ENCODE measurements around the gene RPH3AL.
"Not testable (repeated sequence)": the region's sequence is repeated elsewhere in the genome, so short reads cannot be mapped to it uniquely, and the experiment has no call there.

RPH3AL gene

DNA sequence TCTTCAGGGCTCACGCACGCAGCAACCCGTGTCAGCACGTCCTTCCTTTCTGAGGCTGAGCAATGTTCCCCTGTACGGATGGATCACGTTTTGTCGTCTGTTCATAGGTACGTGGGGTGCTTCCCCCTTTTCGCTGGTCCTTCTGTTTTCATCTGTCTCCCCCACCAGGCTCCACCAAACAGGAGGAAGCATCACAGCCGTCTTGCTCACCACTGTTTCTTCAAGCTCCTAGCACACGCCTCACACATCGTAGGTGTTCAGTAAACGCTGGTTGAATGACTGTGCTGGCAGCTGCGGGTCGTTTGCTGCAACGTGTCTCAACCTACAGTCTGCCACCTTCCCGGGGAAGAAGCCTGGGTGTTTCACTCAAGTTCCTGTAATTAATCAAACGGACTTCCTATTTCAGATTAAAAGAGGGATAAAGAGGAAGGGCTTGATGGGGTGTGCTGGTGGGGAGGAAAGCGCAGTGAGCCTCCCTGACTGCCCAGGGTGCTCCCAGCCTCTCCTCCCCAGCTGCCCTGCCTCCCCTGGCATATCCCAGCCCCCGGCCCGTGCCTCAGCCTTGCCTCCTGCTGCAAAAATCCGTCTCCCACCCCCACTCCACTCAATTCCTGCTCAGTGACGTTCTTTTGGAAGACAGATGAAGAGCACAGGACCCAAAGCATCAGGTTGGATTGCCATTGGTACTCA is 94.4 kb downstream of the RPH3AL start:
- DNase-seq: no peak

GRCh38 chr17:253091-253846 is 99.3 kb downstream of the RPH3AL start:
- no peak for DNase-seq

- DNase-seq: no peak
Observed at GRCh38 chr17:252456-252855, 100.2 kb downstream of the RPH3AL start.

GRCh38 chr17:251531-251930 is 101.1 kb downstream of the RPH3AL start:
- no peak for DNase-seq

- DNase-seq: no peak
Observed at GRCh38 chr17:250487-251300, 101.9 kb downstream of the RPH3AL start.

GRCh38 chr17:249236-249993 is 103.2 kb downstream of the RPH3AL start:
- DNase-seq: no peak

DNA sequence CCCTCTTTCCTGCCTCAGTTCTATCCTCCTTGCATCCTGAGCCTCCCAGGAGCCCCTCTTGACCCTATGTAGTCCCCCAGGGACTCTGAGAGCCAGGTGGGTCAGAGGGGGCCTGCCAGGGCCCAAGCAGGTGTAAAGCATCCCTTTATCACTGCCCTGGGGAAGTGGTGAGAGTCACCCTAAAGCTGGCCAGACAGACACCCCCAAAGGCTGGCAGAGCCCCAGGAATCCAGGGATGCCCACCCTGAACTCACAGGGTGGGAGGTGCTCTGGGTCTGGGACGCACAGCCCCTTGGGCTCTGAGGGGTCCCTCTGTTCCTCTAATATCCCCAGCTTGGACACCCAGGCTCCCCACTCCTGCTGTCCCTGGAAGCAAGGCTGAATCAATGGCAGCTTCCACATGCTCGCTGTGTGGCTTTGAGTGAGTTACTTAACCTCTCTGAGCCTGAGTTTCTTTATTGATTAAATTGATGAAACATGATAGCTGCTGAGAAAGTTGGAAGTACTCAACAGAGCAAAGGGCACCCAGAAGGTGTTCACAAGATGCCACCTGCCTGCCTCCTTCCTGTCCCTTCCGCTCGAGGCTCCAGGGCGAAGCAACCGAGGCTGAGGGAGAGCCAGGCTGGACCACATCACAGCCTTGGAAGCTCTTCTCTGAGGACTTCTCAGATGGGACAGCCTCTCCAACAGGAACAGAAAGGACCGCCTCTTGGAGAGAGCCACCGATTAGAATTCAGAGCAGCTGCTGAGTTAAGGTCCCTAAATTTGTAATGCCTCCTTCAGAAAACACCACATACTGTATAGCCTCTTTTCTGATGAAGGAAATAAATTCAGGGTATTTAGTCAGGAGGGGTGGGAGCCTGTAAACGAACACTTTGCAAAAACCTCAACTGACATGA is 104.0 kb downstream of the RPH3AL start:
- DNase-seq: no peak

DNA sequence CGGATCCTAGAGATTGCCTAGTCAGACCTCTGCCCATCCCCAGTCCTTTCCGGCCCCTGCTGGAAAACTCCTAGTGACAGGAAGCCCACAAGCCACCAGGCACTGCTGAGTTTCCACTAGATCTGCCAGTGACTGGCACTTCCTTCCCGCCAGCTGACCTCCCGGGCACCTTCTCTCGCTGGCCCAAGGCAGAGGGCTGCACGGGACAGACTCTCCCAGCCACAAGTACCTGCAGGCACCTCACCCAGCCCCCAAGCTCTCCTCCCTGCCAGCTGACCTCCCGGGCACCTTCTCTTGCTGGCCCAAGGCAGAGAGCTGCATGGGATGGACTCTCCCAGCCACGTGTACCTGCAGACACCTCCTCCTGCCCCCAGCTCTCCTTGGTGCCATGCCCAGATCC is 104.8 kb downstream of the RPH3AL start:
- DNase-seq: no peak

- DNase-seq: no peak
Observed at GRCh38 chr17:246851-247421, 105.7 kb downstream of the RPH3AL start.

DNA sequence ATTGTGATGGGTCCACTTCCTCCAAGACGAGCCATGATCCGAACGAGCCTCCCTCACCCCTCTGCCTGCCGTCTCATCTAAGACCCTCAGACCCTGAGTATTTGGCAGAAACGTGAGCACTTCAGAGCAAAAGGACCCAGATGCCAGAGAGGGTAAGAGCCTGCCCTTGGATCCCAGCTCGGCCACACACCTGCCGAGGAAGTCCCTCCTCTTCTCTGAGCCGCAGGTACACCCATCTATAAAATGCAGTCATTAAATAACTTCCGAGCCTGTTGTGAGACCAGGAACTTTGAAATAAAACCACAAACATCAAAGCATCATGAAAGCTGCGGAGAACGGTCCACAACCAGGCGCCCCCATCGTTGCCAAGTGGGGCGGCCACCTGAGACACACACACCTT is 106.4 kb downstream of the RPH3AL start:
- DNase-seq: no peak

GRCh38 chr17:245611-246010 is 107.0 kb downstream of the RPH3AL start:
- no peak for DNase-seq

- DNase-seq: no peak
Observed at GRCh38 chr17:245020-245419, 107.6 kb downstream of the RPH3AL start.

- DNase-seq: not testable (repeated sequence)
Observed at GRCh38 chr17:243924-244323, 108.7 kb downstream of the RPH3AL start.

DNA sequence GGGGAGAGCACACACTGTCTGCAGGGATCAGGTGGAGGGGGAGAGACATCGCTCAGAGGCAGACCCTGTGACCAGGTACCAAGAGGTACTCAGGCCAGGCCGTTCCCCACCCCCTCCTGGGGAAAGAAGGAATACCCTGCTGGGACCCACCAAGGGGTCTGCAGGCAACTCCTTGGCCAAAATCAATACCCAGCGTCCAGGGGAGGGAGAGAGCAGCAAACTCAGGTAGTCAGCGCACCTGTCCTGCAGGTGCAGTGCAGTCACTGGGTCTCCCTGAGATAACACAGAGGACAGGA is 113.7 kb downstream of the RPH3AL start:
- no peak for DNase-seq

DNA sequence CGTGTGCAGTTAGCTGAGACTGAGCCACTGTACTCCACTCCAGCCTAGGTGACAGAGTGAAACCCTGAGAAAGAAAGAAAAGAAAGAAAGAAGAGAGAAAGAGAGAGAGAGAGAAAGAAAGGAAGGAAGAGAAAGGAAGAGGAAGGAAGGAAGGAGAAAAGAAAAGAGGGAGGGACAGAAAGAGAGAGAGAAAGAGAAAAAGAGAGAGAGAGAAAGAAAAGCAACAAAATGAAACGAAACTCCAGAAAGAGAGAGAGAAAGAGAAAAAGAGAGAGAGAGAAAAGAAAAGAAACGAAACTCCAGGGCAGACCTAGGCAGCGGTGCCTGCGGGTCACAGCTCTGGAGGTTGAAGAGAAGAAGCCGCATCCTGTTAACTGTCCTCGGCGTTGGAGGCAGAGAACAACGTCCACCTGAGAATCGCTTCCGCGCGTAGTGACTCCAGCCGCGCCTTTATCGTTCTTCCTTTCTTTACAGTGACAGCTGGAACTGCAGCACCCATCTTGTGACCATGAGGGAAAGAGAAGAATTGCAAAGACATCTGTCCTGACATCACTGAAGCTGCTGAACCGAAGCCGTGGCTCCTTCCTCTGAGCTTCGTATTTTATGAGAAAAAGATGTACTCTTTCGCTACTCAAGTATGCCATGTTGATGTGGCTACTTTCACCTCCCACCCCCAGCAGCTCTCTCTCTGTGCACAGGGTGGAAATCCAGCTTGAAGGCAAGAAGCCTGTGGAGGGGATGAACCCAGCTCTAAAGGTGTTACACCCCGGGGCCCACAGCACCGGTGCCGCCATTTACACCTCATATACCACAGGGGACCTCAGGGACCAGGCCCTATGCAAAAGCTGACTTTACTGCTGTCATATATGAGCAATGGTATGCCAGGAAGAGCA is 114.3 kb downstream of the RPH3AL start:
- no peak for DNase-seq

GRCh38 chr17:237406-237955 is 115.1 kb downstream of the RPH3AL start:
- DNase-seq: no peak

DNA sequence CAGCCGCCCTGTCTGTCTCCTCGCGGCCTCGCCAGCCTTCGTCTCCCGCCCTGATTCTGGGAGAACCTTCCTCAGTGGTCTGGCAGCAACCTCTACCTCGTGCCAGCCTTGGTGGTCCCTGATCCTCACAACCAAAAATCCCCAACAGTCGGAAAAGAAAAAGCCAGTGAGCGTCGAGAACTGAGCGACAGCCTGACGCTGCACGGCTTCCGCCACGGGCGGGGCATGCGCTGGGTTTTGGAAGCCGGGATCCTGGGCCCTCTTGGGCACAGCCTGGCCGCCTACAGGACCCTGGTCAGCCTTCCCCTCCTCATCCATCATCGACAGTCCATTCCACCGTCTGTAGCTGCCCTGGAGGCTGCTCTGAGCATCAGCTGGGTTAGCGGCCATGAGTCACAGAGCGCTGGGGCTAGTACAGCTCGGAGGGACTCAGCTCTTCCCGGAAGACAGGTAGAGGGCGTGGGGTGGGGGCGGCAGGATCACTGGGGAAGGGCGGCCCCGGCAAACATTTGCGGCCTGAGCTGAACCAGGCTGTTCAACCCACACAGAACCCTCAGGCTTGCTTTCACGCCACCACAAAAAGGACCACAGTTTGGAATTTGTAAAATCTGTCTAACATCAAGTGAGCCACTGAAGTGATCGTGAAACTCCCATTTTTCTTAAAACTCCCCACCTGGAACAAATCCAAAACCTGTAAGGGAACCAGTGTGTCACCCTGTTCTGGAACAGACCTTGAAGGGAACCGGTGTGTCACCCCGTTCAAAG is 115.8 kb downstream of the RPH3AL start:
- DNase-seq: no peak

- DNase-seq: no peak
Observed at GRCh38 chr17:235831-236640, 116.6 kb downstream of the RPH3AL start.
